Right renal cortex interstitium (tissue), 3 donors: ENCODE data around the gene RHEB. TPM values are rescaled to one million over a fixed set of nuclear protein-coding genes. Genes with fewer than 3 reads are reported as not detected.

Source experiments
- DNase-seq, 3 donors: peaks; one replicate each; pipeline ENCODE4 v3.0.0-alpha.2; 2013; ENCODE audit warnings: low read depth in 3 of 3, low spot score in 2 of 3
- polyA plus RNA-seq, 3 donors: library from polyadenylated mRNA; unstranded; fragments of 120-200 nt; gene quantifications; one replicate each; pipeline ENCODE4 v1.2.1, GENCODE V29; 2013; ENCODE audit not compliant: insufficient read length in 3 of 3

RHEB gene
- polyA plus RNA-seq, 3 donors, result 147 to 154 (median 149) TPM

GRCh38 chr7:151481650-151482505, 37.8 kb downstream of the RHEB start:
- no peak for DNase-seq

GRCh38 chr7:151477867-151478266, 41.8 kb downstream of the RHEB start:
- DNase-seq, result no peak

- DNase-seq, result no peak
Measured at GRCh38 chr7:151472644-151473380, 46.9 kb downstream of the RHEB start.

- DNase-seq, result no peak
Measured at GRCh38 chr7:151470711-151471110, 49.0 kb downstream of the RHEB start.

GRCh38 chr7:151469281-151469680, 50.4 kb downstream of the RHEB start:
- no peak for DNase-seq

- DNase-seq, result no peak
Measured at GRCh38 chr7:151468217-151469018, 51.3 kb downstream of the RHEB start.

GRCh38 chr7:151465169-151465568, 54.5 kb downstream of the RHEB start:
- no peak for DNase-seq

GRCh38 chr7:151462306-151462779, 57.4 kb downstream of the RHEB start:
- no peak for DNase-seq

GRCh38 chr7:151461942-151462230, 57.8 kb downstream of the RHEB start:
- no peak for DNase-seq

GRCh38 chr7:151461096-151461941, 58.4 kb downstream of the RHEB start:
- no peak for DNase-seq

- no peak for DNase-seq
Measured at GRCh38 chr7:151460474-151460855, 59.2 kb downstream of the RHEB start.

- DNase-seq, result peak; percentile 82 to 88 (median 82)
Measured at GRCh38 chr7:151459726-151460473, 59.8 kb downstream of the RHEB start.

- no peak for DNase-seq
Measured at GRCh38 chr7:151457534-151457933, 62.2 kb downstream of the RHEB start.

- DNase-seq, result no peak
Measured at GRCh38 chr7:151456782-151457181, 62.9 kb downstream of the RHEB start.

- DNase-seq, result no peak
Measured at GRCh38 chr7:151456276-151456675, 63.4 kb downstream of the RHEB start.

GRCh38 chr7:151455690-151456089, 64.0 kb downstream of the RHEB start:
- no peak for DNase-seq

GRCh38 chr7:151454932-151455530, 64.7 kb downstream of the RHEB start:
- no peak for DNase-seq

- DNase-seq, result no peak
Measured at GRCh38 chr7:151454305-151454704, 65.4 kb downstream of the RHEB start.

GRCh38 chr7:151453326-151453791, 66.3 kb downstream of the RHEB start:
- DNase-seq, result no peak
